GM23338 (cell line): Measurements from ENCODE around the gene ITGB3BP. TPM values are rescaled to one million over a fixed set of nuclear protein-coding genes. Genes with fewer than 3 reads are reported as not detected.

Source experiments
- ATAC-seq: fragments of 200-7000 bp; cut with Tn5 transposase; 3 replicates; pipeline ENCODE4 v1.9.1; 2020
- DNase-seq: peaks from one replicate; pipeline ENCODE4 v3.0.0-alpha.2; 2015; ENCODE audit warnings: low spot score
- H2AFZ ChIP-seq: fragments of 200-600 bp; sonication (generic); 2 replicates; pipeline ENCODE4 v1.8.0; 2016; ENCODE audit warnings: antibody characterized with exemption, mild to moderate bottlenecking, moderate library complexity
- H3F3A ChIP-seq: fragments of 200-600 bp; sonication (generic); replicated peaks from 2 replicates; pipeline ENCODE4 v1.8.0; 2017; ENCODE audit warnings: antibody characterized with exemption, mixed run types, low read depth
- H3K27ac ChIP-seq: fragments of 200-600 bp; sonication (generic); 2 replicates; pipeline ENCODE4 v1.6.1; 2016; ENCODE audit warnings: low read depth
- H3K27me3 ChIP-seq: fragments of 200-600 bp; sonication (generic); 2 replicates; pipeline ENCODE4 v1.8.0; 2016; ENCODE audit warnings: mild to moderate bottlenecking, mixed run types, moderate library complexity; ENCODE audit not compliant: insufficient read depth
- H3K36me3 ChIP-seq: fragments of 200-600 bp; sonication (generic); 2 replicates; pipeline ENCODE4 v1.8.0; 2016; ENCODE audit warnings: mild to moderate bottlenecking; ENCODE audit not compliant: insufficient read depth
- H3K4me1 ChIP-seq: fragments of 200-600 bp; sonication (generic); 2 replicates; pipeline ENCODE4 v1.8.0; 2016; ENCODE audit warnings: mild to moderate bottlenecking, moderate library complexity; ENCODE audit not compliant: insufficient read depth
- H3K4me2 ChIP-seq: fragments of 200-600 bp; sonication (generic); 2 replicates; pipeline ENCODE4 v1.7.1; 2017; ENCODE audit warnings: mixed run types
- H3K4me3 ChIP-seq: fragments of 200-600 bp; sonication (generic); 2 replicates; pipeline ENCODE4 v1.6.1; 2016; ENCODE audit warnings: mixed run types
- H3K79me2 ChIP-seq: fragments of 200-600 bp; sonication (generic); replicated peaks from 2 replicates; pipeline ENCODE4 v1.8.0; 2017; ENCODE audit warnings: mild to moderate bottlenecking; ENCODE audit not compliant: insufficient read depth
- H3K9me2 ChIP-seq: fragments of 200-600 bp; sonication (generic); 2 replicates; pipeline ENCODE4 v1.8.0; 2017; ENCODE audit not compliant: insufficient read depth
- H4K20me1 ChIP-seq: fragments of 200-600 bp; sonication (generic); replicated peaks from 2 replicates; pipeline ENCODE4 v1.8.0; 2017; ENCODE audit warnings: mild to moderate bottlenecking; ENCODE audit not compliant: insufficient read depth
- H3K27ac Mint-ChIP-seq: 2 replicates; pipeline ENCODE4 v1.8.0; 2020; ENCODE audit warnings: inconsistent platforms, mild to moderate bottlenecking, moderate library complexity, mixed read lengths
- H3K27me3 Mint-ChIP-seq: 3 replicates; pipeline ENCODE4 v1.8.0; 2022; ENCODE audit warnings: low read depth, mild to moderate bottlenecking, moderate library complexity, mixed read lengths, inconsistent platforms; ENCODE audit not compliant: insufficient read depth, poor library complexity
- H3K36me3 Mint-ChIP-seq: 3 replicates; pipeline ENCODE4 v1.8.0; 2021; ENCODE audit warnings: low read depth, mild to moderate bottlenecking, inconsistent platforms, moderate library complexity, mixed read lengths
- H3K4me1 Mint-ChIP-seq: 3 replicates; pipeline ENCODE4 v1.8.0; 2020; ENCODE audit warnings: mild to moderate bottlenecking, inconsistent platforms, mixed read lengths
- H3K4me3 Mint-ChIP-seq: 3 replicates; pipeline ENCODE4 v1.8.0; 2021; ENCODE audit warnings: moderate library complexity, mild to moderate bottlenecking, inconsistent platforms, mixed read lengths
- H3K9me3 Mint-ChIP-seq: 3 replicates; pipeline ENCODE4 v1.8.0; 2020; ENCODE audit warnings: moderate library complexity, mild to moderate bottlenecking, inconsistent platforms, mixed read lengths
- CREB1 ChIP-seq: fragments of 250-450 bp; sonication (Bioruptor Pico); IDR thresholded peaks from 2 replicates; pipeline ENCODE4 v1.5.0; 2020; ENCODE audit warnings: low read depth, mild to moderate bottlenecking, moderate library complexity
- CTCF ChIP-seq, 2 experiments: fragments of 200-600 bp in 1 of 2; sonication (generic) in 1 of 2; conservative IDR thresholded peaks; 2 replicates each; pipeline versions ENCODE4 v1.5.1 to v1.6.1; 2016 to 2017; ENCODE audit warnings: antibody characterized with exemption in 2 of 2, low read depth in 2 of 2, mild to moderate bottlenecking in 2 of 2, moderate library complexity in 1 of 2
- ETS1 ChIP-seq: IDR thresholded peaks from 2 replicates; pipeline ENCODE4 v1.6.1; 2016; ENCODE audit warnings: antibody characterized with exemption
- EZH2 ChIP-seq: fragments of 200-600 bp; sonication (generic); IDR thresholded peaks from one replicate; pipeline ENCODE4 v1.8.0; 2017; ENCODE audit warnings: antibody characterized with exemption, mild to moderate bottlenecking, low read depth; ENCODE audit not compliant: unreplicated experiment
- EZH2phosphoT487 ChIP-seq: fragments of 200-600 bp; sonication (generic); IDR thresholded peaks from one replicate; pipeline ENCODE4 v1.8.1; 2018; ENCODE audit warnings: antibody characterized with exemption; ENCODE audit not compliant: unreplicated experiment
- JUNB ChIP-seq: IDR thresholded peaks from one replicate; pipeline ENCODE4 v1.6.1; 2016; ENCODE audit warnings: antibody characterized with exemption; ENCODE audit not compliant: unreplicated experiment
- NANOG ChIP-seq: IDR thresholded peaks from 2 replicates; pipeline ENCODE4 v1.6.1; 2016; ENCODE audit warnings: antibody characterized with exemption, borderline replicate concordance
- POLR2AphosphoS5 ChIP-seq: IDR thresholded peaks from 2 replicates; pipeline ENCODE4 v1.6.1; 2016; ENCODE audit warnings: antibody characterized with exemption, low read depth
- STAT1 ChIP-seq: IDR thresholded peaks from one replicate; pipeline ENCODE4 v1.6.1; 2016; ENCODE audit warnings: antibody characterized with exemption; ENCODE audit not compliant: unreplicated experiment
- ZNF114 ChIP-seq: fragments of 250-450 bp; sonication (Bioruptor Pico); IDR thresholded peaks from 2 replicates; pipeline ENCODE4 v1.5.0; 2020; ENCODE audit warnings: mild to moderate bottlenecking, moderate library complexity
- ZNF331 ChIP-seq: fragments of 250-450 bp; sonication (Bioruptor Pico); IDR thresholded peaks from 2 replicates; pipeline ENCODE4 v1.5.0; 2020; ENCODE audit warnings: low read depth, mild to moderate bottlenecking, moderate library complexity
- ZNF462 ChIP-seq: fragments of 250-450 bp; sonication (Bioruptor Pico); IDR thresholded peaks from 2 replicates; pipeline ENCODE4 v1.5.0; 2020; ENCODE audit warnings: mild to moderate bottlenecking, moderate library complexity
- polyA plus RNA-seq: library from polyadenylated mRNA; unstranded; fragments of >200 nt; fragmentation: Nextera tagmentation; extraction: Ambion mirVana; gene quantifications from 2 replicates; pipeline ENCODE4 v1.2.1, GENCODE V29; 2016
- total RNA-seq: library from RNA; depleted of rRNA; stranded (reverse); fragments of >200 nt; shearing (Covaris generic); gene quantifications from 2 replicates; pipeline ENCODE4 v1.2.3, GENCODE V29; 2014
- TF ChIP-seq, protein P1 (sequence below): IDR thresholded peaks from one replicate; pipeline ENCODE4 v1.6.1; 2018; ENCODE audit warnings: antibody characterized with exemption; ENCODE audit not compliant: unreplicated experiment

Gene ITGB3BP
- total and polyA plus RNA-seq, 2 experiments from 2014 or later = 49.4 to 101 TPM

- Histone ChIP-seq H3K27me3 (no peaks in the 10 kb centered on the region), H3K4me1 (no peaks in the 10 kb centered on the region), H4K20me1 (no peaks in the 10 kb centered on the region), H3K4me3 (no peak overlapping the region), H3F3A (no peaks in the 10 kb centered on the region), H3K4me2 (no peak overlapping the region), H2AFZ (no peak overlapping the region), H3K27ac (no peak overlapping the region), H3K79me2 (no peaks in the 10 kb centered on the region), H3K9me2 (no peaks in the 10 kb centered on the region), H3K36me3 (no peaks in the 10 kb centered on the region)
- no peak for DNase-seq
- Mint-ChIP-seq H3K4me1 (no peaks in the 10 kb centered on the region), H3K27ac (no peak overlapping the region), H3K36me3 (peaks cover 23% of the 10 kb centered on the region; the same call in 2 of the 3 replicates), H3K27me3 (no peaks in the 10 kb centered on the region), H3K9me3 (peaks cover 4% of the 10 kb centered on the region; the same call in 1 of the 3 replicates), H3K4me3 (no peak overlapping the region)
- no peak for TF ChIP-seq EZH2phosphoT487
- TF ChIP-seq JUNB = no peak
- no peak for TF ChIP-seq EZH2
- no peak for TF ChIP-seq ZNF114
- TF ChIP-seq, protein P1, sequence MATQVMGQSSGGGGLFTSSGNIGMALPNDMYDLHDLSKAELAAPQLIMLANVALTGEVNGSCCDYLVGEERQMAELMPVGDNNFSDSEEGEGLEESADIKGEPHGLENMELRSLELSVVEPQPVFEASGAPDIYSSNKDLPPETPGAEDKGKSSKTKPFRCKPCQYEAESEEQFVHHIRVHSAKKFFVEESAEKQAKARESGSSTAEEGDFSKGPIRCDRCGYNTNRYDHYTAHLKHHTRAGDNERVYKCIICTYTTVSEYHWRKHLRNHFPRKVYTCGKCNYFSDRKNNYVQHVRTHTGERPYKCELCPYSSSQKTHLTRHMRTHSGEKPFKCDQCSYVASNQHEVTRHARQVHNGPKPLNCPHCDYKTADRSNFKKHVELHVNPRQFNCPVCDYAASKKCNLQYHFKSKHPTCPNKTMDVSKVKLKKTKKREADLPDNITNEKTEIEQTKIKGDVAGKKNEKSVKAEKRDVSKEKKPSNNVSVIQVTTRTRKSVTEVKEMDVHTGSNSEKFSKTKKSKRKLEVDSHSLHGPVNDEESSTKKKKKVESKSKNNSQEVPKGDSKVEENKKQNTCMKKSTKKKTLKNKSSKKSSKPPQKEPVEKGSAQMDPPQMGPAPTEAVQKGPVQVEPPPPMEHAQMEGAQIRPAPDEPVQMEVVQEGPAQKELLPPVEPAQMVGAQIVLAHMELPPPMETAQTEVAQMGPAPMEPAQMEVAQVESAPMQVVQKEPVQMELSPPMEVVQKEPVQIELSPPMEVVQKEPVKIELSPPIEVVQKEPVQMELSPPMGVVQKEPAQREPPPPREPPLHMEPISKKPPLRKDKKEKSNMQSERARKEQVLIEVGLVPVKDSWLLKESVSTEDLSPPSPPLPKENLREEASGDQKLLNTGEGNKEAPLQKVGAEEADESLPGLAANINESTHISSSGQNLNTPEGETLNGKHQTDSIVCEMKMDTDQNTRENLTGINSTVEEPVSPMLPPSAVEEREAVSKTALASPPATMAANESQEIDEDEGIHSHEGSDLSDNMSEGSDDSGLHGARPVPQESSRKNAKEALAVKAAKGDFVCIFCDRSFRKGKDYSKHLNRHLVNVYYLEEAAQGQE = no peak
- no peak for TF ChIP-seq ZNF462 (CRISPR knock-in tag)
- no peak for TF ChIP-seq ZNF331 (CRISPR knock-in tag)
- no peak for TF ChIP-seq POLR2AphosphoS5
- TF ChIP-seq CTCF (conservative IDR thresholded peaks at IDR 0.05; ENCODE audit: low read depth in 2 of 2) = no peak
- no peak for TF ChIP-seq ETS1
- no peak for TF ChIP-seq NANOG
- no peak for TF ChIP-seq CREB1
- no peak for TF ChIP-seq STAT1
- no peak for ATAC-seq
Observed at GRCh38 chr1:63480057-63480456, 43.0 kb downstream of the ITGB3BP start.
